MM.1S (cell line): ENCODE measurements around the gene VAV3.

Source experiments
- EZH2 ChIP-seq: fragments of 300-600 bp; sonication (generic); optimal IDR thresholded peaks from 2 replicates; pipeline ENCODE3; 2017; ENCODE audit warnings: low read depth, mild to moderate bottlenecking, antibody characterized with exemption, low read length, mixed read lengths
- EZH2phosphoT487 ChIP-seq: fragments of 300-600 bp; sonication (generic); IDR thresholded peaks from 2 replicates; pipeline ENCODE4 v1.6.1; 2018; ENCODE audit warnings: antibody characterized with exemption, low read length
- TF ChIP-seq, protein P1 (sequence below): fragments of 300-600 bp; sonication (generic); IDR thresholded peaks from 2 replicates; pipeline ENCODE4 v1.5.1; 2016; ENCODE audit warnings: antibody characterized with exemption, low read length, mixed read lengths

- TF ChIP-seq, protein P1, sequence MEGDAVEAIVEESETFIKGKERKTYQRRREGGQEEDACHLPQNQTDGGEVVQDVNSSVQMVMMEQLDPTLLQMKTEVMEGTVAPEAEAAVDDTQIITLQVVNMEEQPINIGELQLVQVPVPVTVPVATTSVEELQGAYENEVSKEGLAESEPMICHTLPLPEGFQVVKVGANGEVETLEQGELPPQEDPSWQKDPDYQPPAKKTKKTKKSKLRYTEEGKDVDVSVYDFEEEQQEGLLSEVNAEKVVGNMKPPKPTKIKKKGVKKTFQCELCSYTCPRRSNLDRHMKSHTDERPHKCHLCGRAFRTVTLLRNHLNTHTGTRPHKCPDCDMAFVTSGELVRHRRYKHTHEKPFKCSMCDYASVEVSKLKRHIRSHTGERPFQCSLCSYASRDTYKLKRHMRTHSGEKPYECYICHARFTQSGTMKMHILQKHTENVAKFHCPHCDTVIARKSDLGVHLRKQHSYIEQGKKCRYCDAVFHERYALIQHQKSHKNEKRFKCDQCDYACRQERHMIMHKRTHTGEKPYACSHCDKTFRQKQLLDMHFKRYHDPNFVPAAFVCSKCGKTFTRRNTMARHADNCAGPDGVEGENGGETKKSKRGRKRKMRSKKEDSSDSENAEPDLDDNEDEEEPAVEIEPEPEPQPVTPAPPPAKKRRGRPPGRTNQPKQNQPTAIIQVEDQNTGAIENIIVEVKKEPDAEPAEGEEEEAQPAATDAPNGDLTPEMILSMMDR, result no peak
- TF ChIP-seq EZH2 (no peak), EZH2phosphoT487 (no peak)
These were observed 44.7 kb upstream of the VAV3 start for GRCh38 chr1:108009603-108010195.
